Measurements from ENCODE around the gene RPL7A. TPM values are rescaled to one million over a fixed set of nuclear protein-coding genes. Genes with fewer than 3 reads are reported as not detected.

Gene RPL7A
- total and polyA plus RNA-seq, 7 donors = 1,013 to 3,403 (median 1,526) TPM

- 82 to 89% (median 83%) methylated on average over 8 to 12 of the region's 12 CpGs for WGBS, 3 donors
- Histone ChIP-seq H3K27ac (no peak overlapping the region), H3K36me3 (ENCODE audit: insufficient read depth in 1 of 2, low read depth in 1 of 2) (peaks cover 0 to 21% of the 10 kb centered on the region in 2 donors), H3K27me3 (ENCODE audit: insufficient read depth in 3 of 3, low read length in 2 of 3) (peaks cover 0 to 12% (median 4%) of the 10 kb centered on the region in 3 donors), H3K4me3 (no peak overlapping the region), H3K4me1 (peaks cover 5% of the 10 kb centered on the region), H3K9me3 (no peaks in the 10 kb centered on the region)
- DNase-seq = no peak
- TF ChIP-seq, protein P1, sequence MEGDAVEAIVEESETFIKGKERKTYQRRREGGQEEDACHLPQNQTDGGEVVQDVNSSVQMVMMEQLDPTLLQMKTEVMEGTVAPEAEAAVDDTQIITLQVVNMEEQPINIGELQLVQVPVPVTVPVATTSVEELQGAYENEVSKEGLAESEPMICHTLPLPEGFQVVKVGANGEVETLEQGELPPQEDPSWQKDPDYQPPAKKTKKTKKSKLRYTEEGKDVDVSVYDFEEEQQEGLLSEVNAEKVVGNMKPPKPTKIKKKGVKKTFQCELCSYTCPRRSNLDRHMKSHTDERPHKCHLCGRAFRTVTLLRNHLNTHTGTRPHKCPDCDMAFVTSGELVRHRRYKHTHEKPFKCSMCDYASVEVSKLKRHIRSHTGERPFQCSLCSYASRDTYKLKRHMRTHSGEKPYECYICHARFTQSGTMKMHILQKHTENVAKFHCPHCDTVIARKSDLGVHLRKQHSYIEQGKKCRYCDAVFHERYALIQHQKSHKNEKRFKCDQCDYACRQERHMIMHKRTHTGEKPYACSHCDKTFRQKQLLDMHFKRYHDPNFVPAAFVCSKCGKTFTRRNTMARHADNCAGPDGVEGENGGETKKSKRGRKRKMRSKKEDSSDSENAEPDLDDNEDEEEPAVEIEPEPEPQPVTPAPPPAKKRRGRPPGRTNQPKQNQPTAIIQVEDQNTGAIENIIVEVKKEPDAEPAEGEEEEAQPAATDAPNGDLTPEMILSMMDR (IDR thresholded peaks at IDR 0.05) = no peak
- intact Hi-C loops (cut with DNase I) = loop anchor here in 1 of 2 donors (5.0 kb wide), 1 partner anchor 213 kb away; no protein-coding TSS in a partner anchor
- no peak for ATAC-seq
Observed at GRCh38 chr9:133400292-133400691, 52.3 kb downstream of the RPL7A start.

Other genes with a start within 250 kb of the RPL7A start
- 10 to 100 TPM; 13.3 to 64.6 (median 21.4) TPM for gene RALGDS, start 227.0 kb upstream of the RPL7A start, total RNA-seq
- 10 to 100 TPM; 12.3 to 21.1 (median 17.2) TPM for gene RALGDS, start 227.0 kb upstream of the RPL7A start, polyA plus RNA-seq
- 1 to 10 TPM; 2.0 to 4.4 (median 3.3) TPM for gene GBGT1, start 184.3 kb upstream of the RPL7A start, total RNA-seq
- gene GBGT1, start 184.3 kb upstream of the RPL7A start, polyA plus RNA-seq = 1 to 10 TPM; 1.6 to 2.9 (median 2.7) TPM
- gene OBP2B, start 139.0 kb upstream of the RPL7A start, total RNA-seq = not detected
- not detected for gene OBP2B, start 139.0 kb upstream of the RPL7A start, polyA plus RNA-seq
- under 1 TPM; 0.37 to 0.86 (median 0.72) TPM for gene ABO, start 73.0 kb upstream of the RPL7A start, total RNA-seq
- under 1 TPM; 0.03 to 0.51 (median 0.14) TPM for gene ABO, start 73.0 kb upstream of the RPL7A start, polyA plus RNA-seq
- gene SURF6, start 12.0 kb upstream of the RPL7A start, total RNA-seq = 10 to 100 TPM; 11.4 to 27.3 (median 16.0) TPM
- gene SURF6, start 12.0 kb upstream of the RPL7A start, polyA plus RNA-seq = 10 to 100 TPM; 27.7 to 43.0 (median 36.3) TPM
- 10 to 100 TPM in 2 of 4 donors, 1 to 10 TPM in 2; 7.5 to 14.4 (median 10.6) TPM for gene MED22, start 87 bp upstream of the RPL7A start, total RNA-seq
- 10 to 100 TPM; 14.5 to 43.5 (median 23.4) TPM for gene MED22, start 87 bp upstream of the RPL7A start, polyA plus RNA-seq
- 10 to 100 TPM; 27.7 to 54.9 (median 45.5) TPM for gene SURF1, start 8.3 kb downstream of the RPL7A start, total RNA-seq
- gene SURF1, start 8.3 kb downstream of the RPL7A start, polyA plus RNA-seq = 100 to 1,000 TPM in 1 of 3 donors, 10 to 100 TPM in 2; 63.1 to 127 (median 77.0) TPM
- gene SURF2, start 8.3 kb downstream of the RPL7A start, total RNA-seq = 10 to 100 TPM; 10.9 to 13.8 (median 13.3) TPM
- gene SURF2, start 8.3 kb downstream of the RPL7A start, polyA plus RNA-seq = 10 to 100 TPM; 19.7 to 50.6 (median 38.7) TPM
- 10 to 100 TPM; 45.6 to 69.4 (median 66.8) TPM for gene SURF4, start 27.8 kb downstream of the RPL7A start, total RNA-seq
- gene SURF4, start 27.8 kb downstream of the RPL7A start, polyA plus RNA-seq = 100 to 1,000 TPM in 1 of 3 donors, 10 to 100 TPM in 2; 47.9 to 120 (median 88.0) TPM
- gene STKLD1, start 28.1 kb downstream of the RPL7A start, total RNA-seq = under 1 TPM; 0.28 to 0.69 (median 0.46) TPM
- under 1 TPM; 0.07 to 0.69 (median 0.46) TPM for gene STKLD1, start 28.1 kb downstream of the RPL7A start, polyA plus RNA-seq
- gene REXO4, start 69.8 kb downstream of the RPL7A start, total RNA-seq = 10 to 100 TPM; 23.8 to 31.2 (median 28.6) TPM
- 10 to 100 TPM; 31.7 to 75.2 (median 54.9) TPM for gene REXO4, start 69.8 kb downstream of the RPL7A start, polyA plus RNA-seq
- 1 to 10 TPM; 2.0 to 6.7 (median 2.5) TPM for gene ADAMTS13, start 74.1 kb downstream of the RPL7A start, total RNA-seq
- 1 to 10 TPM in 2 of 3 donors, under 1 TPM in 1; 0.73 to 2.6 (median 1.8) TPM for gene ADAMTS13, start 74.1 kb downstream of the RPL7A start, polyA plus RNA-seq
- 1 to 10 TPM; 2.8 to 9.4 (median 7.2) TPM for gene CACFD1, start 111.8 kb downstream of the RPL7A start, total RNA-seq
- gene CACFD1, start 111.8 kb downstream of the RPL7A start, polyA plus RNA-seq = 1 to 10 TPM; 4.4 to 7.4 (median 5.6) TPM
- gene SLC2A6, start 130.9 kb downstream of the RPL7A start, total RNA-seq = 1 to 10 TPM; 1.2 to 2.7 (median 1.7) TPM
- 1 to 10 TPM; 1.3 to 2.2 (median 1.8) TPM for gene SLC2A6, start 130.9 kb downstream of the RPL7A start, polyA plus RNA-seq
- 1 to 10 TPM in 1 of 4 donors, under 1 TPM in 1, not detected in 2; 0.44 to 4.5 TPM for gene MYMK, start 176.7 kb downstream of the RPL7A start, total RNA-seq
- gene MYMK, start 176.7 kb downstream of the RPL7A start, polyA plus RNA-seq = under 1 TPM in 2 of 3 donors, not detected in 1; 0.05 to 0.60 TPM
- gene ADAMTSL2, start 186.5 kb downstream of the RPL7A start, total RNA-seq = 1 to 10 TPM in 2 of 4 donors, under 1 TPM in 2; 0.34 to 5.4 (median 2.4) TPM
- gene ADAMTSL2, start 186.5 kb downstream of the RPL7A start, polyA plus RNA-seq = under 1 TPM; 0.21 to 0.75 (median 0.29) TPM